DMS53 treated with DMSO at 0.1 percent for 48 hours (cell line): ENCODE measurements around the gene FCRL3.

Experiments
- DNase-seq: peaks from one replicate; lab custom pipeline; 2025; ENCODE audit not compliant: unreplicated experiment; lab: John Stamatoyannopoulos, UW

FCRL3 gene

DNA sequence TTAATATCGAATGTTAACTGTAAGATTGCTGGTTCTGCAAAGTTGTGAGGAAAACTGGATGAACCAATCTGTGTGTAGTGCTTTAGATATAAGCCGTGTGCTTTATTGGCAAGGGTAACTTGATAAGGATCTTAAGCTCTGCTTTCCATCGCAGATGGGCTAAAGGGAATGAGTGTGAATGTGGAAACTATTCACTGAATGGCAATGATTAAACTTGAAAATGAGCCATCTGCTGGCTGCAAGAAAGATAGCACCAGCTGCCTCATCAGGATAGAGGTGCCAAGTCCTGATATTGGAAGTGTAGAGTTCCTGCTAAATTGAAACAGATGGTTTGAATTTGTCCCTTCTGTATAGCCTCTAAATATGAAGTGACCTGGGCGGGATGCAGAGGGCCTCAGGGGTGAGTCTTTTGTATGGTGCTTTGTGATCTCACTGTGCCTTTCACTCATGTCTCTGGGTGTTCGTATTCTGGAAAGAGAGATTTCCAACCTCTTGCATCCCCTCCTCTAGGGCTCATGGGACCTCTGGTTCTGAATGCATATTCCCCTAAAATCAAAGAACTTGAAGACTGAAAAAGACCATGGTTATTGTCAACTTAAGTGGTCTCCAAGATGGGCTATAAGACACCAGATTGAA is 9.2 kb downstream of the FCRL3 start:
- peak; percentile 65 for DNase-seq

DNA sequence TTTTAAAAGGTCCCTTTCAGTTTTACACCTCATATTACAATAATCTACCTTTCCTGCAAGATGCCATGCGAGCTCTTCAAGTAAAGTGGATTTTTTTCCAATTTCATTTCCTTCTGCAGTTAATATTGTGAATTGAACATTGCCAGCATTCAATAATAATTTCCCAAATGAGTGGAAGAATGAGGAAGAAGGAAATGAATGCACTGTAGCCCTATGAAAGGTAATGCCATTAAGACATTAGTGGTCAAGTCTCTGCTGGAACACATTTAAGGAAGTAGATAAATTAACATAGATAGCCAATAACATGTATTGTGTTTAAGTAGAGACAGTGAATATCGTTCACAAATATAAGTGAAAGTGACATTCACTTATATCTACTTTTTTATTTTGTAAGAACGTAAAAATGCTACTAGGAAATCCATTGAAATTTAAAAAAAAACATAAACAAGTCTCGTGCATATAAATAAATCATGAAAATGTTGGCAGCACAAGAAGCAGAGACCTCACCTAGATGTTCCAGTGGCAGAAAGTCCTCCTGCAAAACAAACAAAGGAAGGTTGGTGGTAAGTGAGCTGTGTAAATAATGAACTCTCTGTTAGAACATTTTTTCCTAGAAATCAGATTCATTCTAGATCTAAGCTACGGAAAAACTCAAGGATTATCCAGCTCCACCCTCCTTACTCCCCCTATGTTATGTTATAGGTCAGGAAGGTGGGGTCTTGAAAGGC is 17.7 kb downstream of the FCRL3 start:
- DNase-seq, result peak; percentile 16

DNA sequence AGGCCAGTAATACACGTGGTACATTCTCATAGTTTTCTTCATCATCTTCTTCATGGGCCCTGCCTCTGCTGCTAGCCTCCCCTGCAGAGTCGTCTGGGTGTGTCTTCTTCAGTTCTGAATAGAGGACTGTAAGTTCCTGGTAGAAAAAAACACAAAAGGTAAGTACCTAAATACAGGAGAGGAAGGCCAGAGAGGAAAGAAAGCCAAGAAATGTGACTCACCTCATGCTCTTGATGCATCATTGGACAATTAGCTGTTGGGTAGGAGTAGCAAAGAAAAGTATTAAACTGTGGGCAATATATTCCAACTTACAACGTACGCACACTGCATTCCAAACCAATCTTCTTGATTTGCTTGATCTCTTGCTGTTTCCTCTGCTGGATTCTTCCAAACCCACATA is 21.8 kb downstream of the FCRL3 start:
- no peak for DNase-seq

DNA sequence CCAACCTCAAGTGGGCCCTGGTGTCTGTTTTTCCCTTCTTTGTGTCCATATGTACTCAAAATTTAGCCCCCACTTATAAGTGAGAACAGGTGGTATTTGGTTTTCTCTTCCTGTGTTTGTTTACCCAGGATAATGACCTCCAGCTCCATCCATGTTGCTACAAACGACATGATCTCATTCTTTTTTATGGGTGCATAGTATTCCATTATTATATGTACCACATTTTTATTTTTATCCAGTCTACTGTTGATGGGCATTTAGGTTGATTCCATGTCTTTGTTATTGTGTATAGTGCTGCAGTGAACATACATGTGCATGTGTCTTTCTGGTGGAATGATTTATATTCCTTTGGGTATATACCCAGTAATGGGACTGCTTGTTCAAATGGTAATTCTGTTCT is 27.6 kb downstream of the FCRL3 start:
- DNase-seq, result no peak

DNA sequence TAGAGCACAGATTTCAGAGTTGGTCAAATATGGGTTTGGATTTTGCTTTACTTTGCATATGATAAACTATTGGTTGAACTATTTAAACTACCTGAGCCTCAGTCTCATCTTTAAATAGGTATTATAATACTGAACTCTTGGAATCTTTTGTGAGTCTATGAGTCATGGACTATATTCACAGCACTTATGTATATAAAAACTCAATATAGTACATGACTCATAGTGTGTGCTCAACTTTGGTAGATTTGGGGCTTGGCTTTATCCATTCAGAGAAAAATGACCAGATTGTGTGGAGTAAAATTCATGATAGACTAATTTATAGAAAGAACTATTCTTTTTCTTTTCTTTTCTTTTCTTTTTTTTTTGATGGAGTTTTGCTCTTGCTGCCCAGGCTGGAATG is 28.7 kb downstream of the FCRL3 start:
- peak; percentile 44 for DNase-seq

DNA sequence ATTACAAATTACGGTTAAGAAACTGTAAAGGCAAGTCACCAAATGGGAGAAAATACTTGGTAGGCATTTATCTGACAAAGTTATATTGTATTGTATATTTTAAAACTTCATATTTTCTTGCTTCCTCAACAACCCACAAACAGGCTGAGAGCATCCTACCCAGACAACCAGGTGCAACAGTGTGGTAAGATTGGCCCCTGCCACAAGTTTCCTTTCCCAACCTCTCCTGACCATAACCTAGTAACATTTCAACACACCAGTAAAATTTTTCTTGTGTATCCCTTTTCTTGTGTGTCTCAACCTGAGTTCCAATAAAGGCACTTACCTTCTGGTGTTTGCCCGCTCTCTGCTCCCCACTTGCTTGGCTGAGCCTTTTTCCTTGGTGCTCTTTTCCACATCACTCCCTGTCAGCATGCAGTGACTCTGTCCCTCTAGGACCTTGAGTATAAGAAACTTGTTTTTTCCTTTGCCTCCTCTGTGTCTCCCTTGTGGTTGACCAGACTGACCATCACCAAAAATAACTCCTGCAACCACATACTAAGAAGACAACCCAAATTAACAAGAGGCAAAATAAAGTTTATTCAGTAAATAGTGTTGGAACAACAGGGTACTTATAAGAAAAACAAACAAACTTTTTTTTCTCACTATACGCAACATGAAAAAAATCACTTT is 40.9 kb downstream of the FCRL3 start:
- DNase-seq, result no peak

DNA sequence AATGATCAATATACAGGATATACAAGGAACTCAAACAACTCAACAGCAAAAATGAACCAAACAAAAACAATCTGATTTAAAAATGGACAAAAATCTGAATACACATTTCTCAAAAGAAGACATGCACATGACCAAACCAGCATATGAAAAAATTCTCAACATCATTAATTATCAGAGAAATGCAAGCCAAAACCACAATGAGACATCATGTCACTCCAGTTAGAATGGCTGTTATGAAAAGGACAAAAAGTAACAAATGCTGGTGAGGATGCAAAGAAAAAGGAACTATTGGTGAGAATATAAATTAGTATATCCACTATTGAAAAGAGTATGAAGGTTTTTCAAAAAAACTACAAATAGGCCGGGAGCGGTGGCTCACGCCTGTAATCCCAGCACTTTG is 42.0 kb downstream of the FCRL3 start:
- no peak for DNase-seq

DNA sequence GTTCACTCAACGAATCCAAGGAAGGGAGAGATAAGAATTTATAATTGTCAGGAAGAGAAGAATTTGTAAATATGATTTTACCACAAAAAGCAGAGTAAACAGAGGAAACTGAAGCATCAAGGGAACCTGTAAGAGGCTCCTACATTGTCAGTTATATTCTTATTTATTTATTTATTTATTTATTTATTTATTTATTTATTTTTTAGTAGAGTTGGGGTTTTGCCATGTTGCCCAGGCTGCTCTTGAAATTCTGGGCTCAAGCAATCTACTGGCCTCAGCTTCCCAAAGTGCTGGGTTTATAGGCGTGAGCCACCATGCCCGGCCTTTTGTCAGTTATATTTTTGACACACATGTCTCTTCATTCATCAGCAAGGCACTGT is 47.1 kb downstream of the FCRL3 start:
- DNase-seq, result no peak

DNA sequence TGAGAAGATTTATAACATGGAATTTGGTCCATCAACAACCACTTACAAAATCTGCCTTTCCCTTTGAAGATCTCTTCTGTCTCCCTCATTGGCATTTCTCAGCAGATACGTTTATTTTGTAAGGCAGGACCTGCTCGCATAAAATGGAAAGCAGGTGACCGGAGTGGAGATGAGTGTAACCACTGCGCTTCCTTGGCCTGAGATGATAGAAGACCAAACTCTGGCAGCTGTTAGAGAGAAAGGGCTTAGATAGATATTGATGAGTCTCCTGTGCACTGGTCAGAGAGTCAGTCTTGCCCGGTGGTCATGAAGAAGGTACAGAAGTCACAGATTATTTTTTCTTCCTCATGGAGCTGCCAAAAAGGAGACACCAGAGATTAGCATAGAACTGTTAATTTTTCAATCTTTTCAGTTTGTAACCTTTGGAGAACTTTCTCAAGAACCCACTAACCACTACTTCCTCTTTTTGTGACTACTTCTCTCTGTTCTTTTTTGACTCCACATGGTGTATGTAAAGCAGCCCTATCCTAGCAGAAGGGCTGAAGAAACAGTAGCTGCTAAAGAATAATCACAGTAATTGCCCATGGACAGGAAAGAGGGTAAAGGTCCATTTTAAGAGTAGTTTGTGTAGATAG is 47.6 kb downstream of the FCRL3 start:
- DNase-seq, result no peak

DNA sequence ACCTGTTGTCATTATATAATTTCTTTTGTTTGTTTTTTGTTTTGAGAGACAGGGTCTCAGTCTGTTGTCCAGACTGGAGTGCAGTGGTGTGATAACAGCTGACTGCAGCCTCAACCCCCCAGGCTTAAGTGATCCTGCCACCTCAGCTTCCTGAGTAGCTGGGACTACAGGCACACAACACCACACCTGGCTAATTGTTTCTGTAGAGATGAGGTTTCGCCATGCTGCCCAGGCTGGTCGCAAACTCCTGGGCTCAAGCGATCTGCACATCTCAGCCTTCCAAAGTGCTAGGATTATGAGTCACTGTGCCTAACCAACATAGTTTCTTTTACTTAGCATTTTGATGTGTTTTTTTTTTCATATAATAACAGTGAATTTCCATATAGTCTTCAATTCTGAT is 52.3 kb downstream of the FCRL3 start:
- DNase-seq, result no peak

DNA sequence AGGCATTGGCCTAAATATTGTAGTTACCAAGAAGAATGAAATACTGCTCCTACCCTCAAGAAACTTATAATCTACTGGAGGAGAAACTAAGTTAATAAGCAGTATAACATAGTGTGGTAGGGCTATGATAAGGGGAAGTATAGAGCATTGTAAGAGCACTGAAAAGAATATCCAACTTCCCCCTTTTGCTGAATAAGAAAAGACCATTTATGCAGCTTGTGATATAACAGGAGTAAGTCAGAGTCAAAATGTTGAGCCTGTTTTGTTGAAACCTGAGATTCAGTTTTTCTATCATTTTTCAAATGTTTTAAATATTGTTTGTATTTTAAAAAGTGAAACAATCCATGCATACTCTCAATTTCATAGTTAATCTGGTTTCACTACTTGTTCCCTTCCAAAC is 54.4 kb downstream of the FCRL3 start:
- no peak for DNase-seq

DNA sequence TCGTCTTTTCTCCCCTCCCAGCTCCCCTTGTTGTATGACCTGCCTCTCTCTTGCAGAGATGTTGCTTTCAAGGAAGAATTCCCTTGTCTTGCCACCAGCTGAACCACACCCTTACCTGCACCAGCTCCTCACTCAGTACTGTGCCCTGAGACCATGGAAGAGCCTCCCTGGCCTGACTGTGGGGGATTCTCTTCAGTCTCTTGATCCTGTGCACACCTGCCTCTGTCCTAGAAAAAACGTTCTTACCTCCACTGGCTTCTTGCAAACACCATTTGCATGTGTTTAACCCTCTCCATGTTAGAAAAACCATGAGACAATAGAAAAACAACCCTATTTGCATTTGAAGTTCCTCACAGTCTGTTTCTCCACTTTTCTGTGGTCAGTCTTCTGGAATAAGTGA is 59.4 kb downstream of the FCRL3 start:
- DNase-seq, result no peak

DNA sequence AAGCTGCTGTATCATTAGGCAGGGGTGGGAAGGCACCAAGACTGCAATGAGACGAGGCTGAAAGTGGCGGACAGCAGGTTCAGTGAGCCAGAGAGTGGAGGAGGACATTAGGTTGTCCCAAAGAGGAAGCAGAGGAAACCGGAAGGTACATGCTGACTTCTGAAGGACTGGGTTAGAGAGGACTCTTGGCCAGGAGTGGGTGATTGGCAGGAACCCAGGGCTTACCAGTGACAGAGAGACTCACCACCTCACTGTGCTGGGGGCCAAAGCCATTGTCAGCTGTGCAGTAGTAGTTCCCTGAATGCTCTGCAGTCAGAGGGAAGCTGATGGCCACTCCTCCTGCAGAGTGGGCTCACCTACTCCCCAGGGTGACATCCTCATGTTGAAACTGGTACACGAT is 60.8 kb downstream of the FCRL3 start:
- DNase-seq, result no peak

DNA sequence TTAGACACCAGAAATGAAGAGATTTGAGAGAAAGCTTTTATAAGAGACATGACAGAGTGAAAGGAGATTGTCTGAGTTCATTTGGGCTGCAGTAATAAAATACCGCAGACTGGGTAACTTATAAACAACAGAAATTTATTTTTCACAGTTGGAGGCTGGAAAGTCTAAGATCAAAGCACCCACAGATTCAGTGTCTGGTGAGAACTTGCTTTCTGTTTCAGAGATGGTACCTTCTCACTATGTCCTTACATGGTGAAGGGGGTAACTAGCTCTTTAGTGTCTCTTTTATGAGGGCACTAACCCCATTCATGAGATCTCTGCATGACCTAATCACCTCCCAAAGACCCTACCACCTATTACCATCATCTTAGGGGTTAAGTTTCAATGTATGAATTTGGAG is 71.8 kb downstream of the FCRL3 start:
- DNase-seq, result no peak
